ENCODE data around the gene SUN5. TPM values are rescaled to one million over a fixed set of nuclear protein-coding genes. Genes with fewer than 3 reads are reported as not detected.
A peak's percentile ranks its signal among the peaks of the same experiment; 100 is the strongest.
"Not testable (repeated sequence)": the region's sequence is repeated elsewhere in the genome, so short reads cannot be mapped to it uniquely, and the experiment has no call there.

SUN5 gene
- total RNA-seq, 1 experiment from 2014 or later: not detected

GRCh38 chr20:32960849-32961731, 43.1 kb downstream of the SUN5 start:
- Histone ChIP-seq H3K9me3 (replicated peaks) (no peaks in the 10 kb centered on the region), H3K27me3 (replicated peaks) (no peaks in the 10 kb centered on the region), H3K4me3 (no peak overlapping the region), H3K4me1 (replicated peaks) (no peaks in the 10 kb centered on the region), H3K36me3 (no peaks in the 10 kb centered on the region), H3K27ac (no peak overlapping the region)
- DNase-seq (ENCODE audit: low read depth in 1 of 2, low spot score in 2 of 2): peak in 1 of 2 experiments; percentile 35

- H3K36me3 ChIP-seq: no peaks in the 10 kb centered on the region
- no peaks in the 10 kb centered on the region for H3K27me3 ChIP-seq (replicated peaks)
- no peak overlapping the region for H3K4me3 ChIP-seq
- H3K4me1 ChIP-seq (replicated peaks): no peaks in the 10 kb centered on the region
- H3K9me3 ChIP-seq (replicated peaks): no peaks in the 10 kb centered on the region
- no peak overlapping the region for H3K27ac ChIP-seq
- DNase-seq (ENCODE audit: low read depth in 1 of 2, low spot score in 2 of 2): no peak
Observed at GRCh38 chr20:32960222-32960518, 44.1 kb downstream of the SUN5 start.

GRCh38 chr20:32959351-32960221, 44.6 kb downstream of the SUN5 start:
- DNase-seq (ENCODE audit: low read depth in 1 of 2, low spot score in 2 of 2): no peak
- Histone ChIP-seq H3K4me3 (no peak overlapping the region), H3K27me3 (replicated peaks) (no peaks in the 10 kb centered on the region), H3K27ac (no peak overlapping the region), H3K36me3 (no peaks in the 10 kb centered on the region), H3K4me1 (replicated peaks) (no peaks in the 10 kb centered on the region), H3K9me3 (replicated peaks) (no peaks in the 10 kb centered on the region)

- H3K27me3 ChIP-seq (replicated peaks): no peaks in the 10 kb centered on the region
- no peak overlapping the region for H3K27ac ChIP-seq
- H3K4me1 ChIP-seq (replicated peaks): no peaks in the 10 kb centered on the region
- no peaks in the 10 kb centered on the region for H3K9me3 ChIP-seq (replicated peaks)
- no peaks in the 10 kb centered on the region for H3K36me3 ChIP-seq
- DNase-seq (ENCODE audit: low read depth in 1 of 2, low spot score in 2 of 2): no peak
- H3K4me3 ChIP-seq: no peak overlapping the region
Observed at GRCh38 chr20:32958574-32958973, 45.7 kb downstream of the SUN5 start.

GRCh38 chr20:32957459-32957858, 46.8 kb downstream of the SUN5 start:
- DNase-seq (ENCODE audit: low read depth in 1 of 2, low spot score in 2 of 2): no peak
- H3K27ac ChIP-seq: no peak overlapping the region
- no peaks in the 10 kb centered on the region for H3K9me3 ChIP-seq (replicated peaks)
- no peaks in the 10 kb centered on the region for H3K4me1 ChIP-seq (replicated peaks)
- no peaks in the 10 kb centered on the region for H3K36me3 ChIP-seq
- no peaks in the 10 kb centered on the region for H3K27me3 ChIP-seq (replicated peaks)
- H3K4me3 ChIP-seq: no peak overlapping the region

- DNase-seq (ENCODE audit: low read depth in 1 of 2, low spot score in 2 of 2); H3K27ac ChIP-seq; H3K4me1 ChIP-seq (replicated peaks); H3K4me3 ChIP-seq; H3K9me3 ChIP-seq (replicated peaks); H3K36me3 ChIP-seq: not testable (repeated sequence)
- H3K27me3 ChIP-seq (replicated peaks): peaks cover 20% of the 10 kb centered on the region
Observed at GRCh38 chr20:32950539-32950938, 53.7 kb downstream of the SUN5 start.

- DNase-seq (ENCODE audit: low read depth in 1 of 2, low spot score in 2 of 2): no peak
- Histone ChIP-seq H3K4me3 (no peak overlapping the region), H3K4me1 (replicated peaks) (no peaks in the 10 kb centered on the region), H3K9me3 (replicated peaks) (no peaks in the 10 kb centered on the region), H3K36me3 (no peaks in the 10 kb centered on the region), H3K27ac (no peak overlapping the region), H3K27me3 (replicated peaks) (peaks cover 20% of the 10 kb centered on the region)
Observed at GRCh38 chr20:32946629-32947028, 57.6 kb downstream of the SUN5 start.

- DNase-seq (ENCODE audit: low read depth in 1 of 2, low spot score in 2 of 2): no peak
- H3K9me3 ChIP-seq (replicated peaks): no peaks in the 10 kb centered on the region
- no peaks in the 10 kb centered on the region for H3K4me1 ChIP-seq (replicated peaks)
- peaks cover 13% of the 10 kb centered on the region for H3K27me3 ChIP-seq (replicated peaks)
- H3K27ac ChIP-seq: no peak overlapping the region
- no peaks in the 10 kb centered on the region for H3K36me3 ChIP-seq
- H3K4me3 ChIP-seq: no peak overlapping the region
Observed at GRCh38 chr20:32945710-32946221, 58.5 kb downstream of the SUN5 start.

- H3K36me3 ChIP-seq: no peaks in the 10 kb centered on the region
- no peak for DNase-seq (ENCODE audit: low read depth in 1 of 2, low spot score in 2 of 2)
- no peak overlapping the region for H3K27ac ChIP-seq
- H3K27me3 ChIP-seq (replicated peaks): no peaks in the 10 kb centered on the region; the same call in none of the 2 replicates
- H3K4me1 ChIP-seq (replicated peaks): no peaks in the 10 kb centered on the region
- H3K4me3 ChIP-seq: no peak overlapping the region
- H3K9me3 ChIP-seq (replicated peaks): no peaks in the 10 kb centered on the region
Observed at GRCh38 chr20:32943490-32944052, 60.7 kb downstream of the SUN5 start.

- H3K36me3 ChIP-seq: no peaks in the 10 kb centered on the region
Observed at GRCh38 chr20:32941155-32941885, 62.9 kb downstream of the SUN5 start.

GRCh38 chr20:32934580-32934979, 69.7 kb downstream of the SUN5 start:
- Histone ChIP-seq H3K27ac (no peak overlapping the region), H3K27me3 (replicated peaks) (no peaks in the 10 kb centered on the region), H3K4me1 (replicated peaks) (no peaks in the 10 kb centered on the region), H3K4me3 (no peak overlapping the region), H3K36me3 (no peaks in the 10 kb centered on the region), H3K9me3 (replicated peaks) (no peaks in the 10 kb centered on the region)
- no peak for DNase-seq (ENCODE audit: low read depth in 1 of 2, low spot score in 2 of 2)

More at GRCh38 chr20:32941155-32941885, 62.9 kb downstream of the SUN5 start:
- DNase-seq (ENCODE audit: low read depth in 1 of 2, low spot score in 2 of 2): no peak
- Histone ChIP-seq H3K4me1 (replicated peaks) (no peaks in the 10 kb centered on the region), H3K4me3 (no peak overlapping the region), H3K27me3 (replicated peaks) (no peaks in the 10 kb centered on the region), H3K27ac (no peak overlapping the region), H3K9me3 (replicated peaks) (no peaks in the 10 kb centered on the region)
